CD4-positive, alpha-beta T cell (primary cell): ENCODE data around the gene KRABD2.
"Not testable (repeated sequence)": the region's sequence is repeated elsewhere in the genome, so short reads cannot be mapped to it uniquely, and the experiment has no call there.

Experiments used
- ATAC-seq: fragments of 200-7000 bp; cut with Tn5 transposase; one replicate; pipeline ENCODE4 v1.10.0; 2022; ENCODE audit warnings: mild to moderate bottlenecking; ENCODE audit not compliant: poor library complexity
- CTCF ChIA-PET: fragments of 350-600 bp; sonication (Branson Sonifier 250); formaldehyde crosslinking; loops from one replicate; lab custom pipeline; 2021; ENCODE audit warnings: antibody characterized with exemption, inconsistent platforms; lab: Charles Lee
- POLR2A ChIA-PET: fragments of 350-600 bp; sonication (Branson Sonifier 250); formaldehyde crosslinking; loops from one replicate; lab custom pipeline; 2021; ENCODE audit warnings: antibody characterized with exemption, inconsistent platforms; lab: Charles Lee
- DNase-seq, 14 experiments: peaks; one replicate each; pipeline ENCODE4 v3.0.0-alpha.2; 2013 to 2020; ENCODE audit warnings: mixed read lengths in 2 of 14
- H3K27ac ChIP-seq, 2 donors: one replicate each; pipeline versions ENCODE4 v1.5.1 to v1.7.0; 2013; ENCODE audit warnings: low read length in 2 of 2, low read depth in 1 of 2, mild to moderate bottlenecking in 1 of 2
- H3K27me3 ChIP-seq, 2 experiments: 1 replicate in 1 of 2; 2 replicates in 1 of 2; pipeline versions ENCODE4 v1.6.1 to v1.7.0; 2013; ENCODE audit warnings: low read length in 2 of 2, control low read depth in 1 of 2, mild to moderate bottlenecking in 1 of 2, moderate library complexity in 1 of 2; ENCODE audit not compliant: insufficient read depth in 2 of 2, control insufficient read depth in 1 of 2
- H3K36me3 ChIP-seq: one replicate; pipeline ENCODE4 v1.6.1; 2013; ENCODE audit warnings: low read length, control low read depth; ENCODE audit not compliant: insufficient read depth
- H3K4me1 ChIP-seq: one replicate; pipeline ENCODE4 v1.6.1; 2013; ENCODE audit warnings: low read length, control low read depth; ENCODE audit not compliant: insufficient read depth
- H3K4me3 ChIP-seq: one replicate; pipeline ENCODE4 v1.5.1; 2013; ENCODE audit warnings: mild to moderate bottlenecking, low read length, moderate library complexity
- H3K9me3 ChIP-seq, 2 experiments: 1 replicate in 1 of 2; 2 replicates in 1 of 2; pipeline versions ENCODE4 v1.6.1 to v1.7.0; 2013; ENCODE audit warnings: low read length in 2 of 2, mild to moderate bottlenecking in 2 of 2, control low read depth in 1 of 2, moderate library complexity in 1 of 2; ENCODE audit not compliant: control insufficient read depth in 1 of 2, insufficient read depth in 1 of 2
- H3K27ac Mint-ChIP-seq: one replicate; pipeline ENCODE4 v1.8.0; 2020; ENCODE audit warnings: mixed read lengths
- H3K27me3 Mint-ChIP-seq: one replicate; pipeline ENCODE4 v1.8.0; 2021; ENCODE audit warnings: mixed read lengths
- H3K36me3 Mint-ChIP-seq: one replicate; pipeline ENCODE4 v1.8.0; 2021; ENCODE audit warnings: low read depth, mixed read lengths
- H3K4me1 Mint-ChIP-seq: one replicate; pipeline ENCODE4 v1.8.0; 2021; ENCODE audit warnings: low read depth, mixed read lengths
- H3K4me3 Mint-ChIP-seq: one replicate; pipeline ENCODE4 v1.8.0; 2020; ENCODE audit warnings: mild to moderate bottlenecking, mixed read lengths
- H3K9me3 Mint-ChIP-seq: one replicate; pipeline ENCODE4 v1.8.0; 2020; ENCODE audit warnings: mixed read lengths
- intact Hi-C, 2 experiments: fragments of 100-400 bp; cut with DNase I in 1 of 2; cut with micrococcal nuclease in 1 of 2; formaldehyde crosslinking; loops; one replicate each; pipeline versions ENCODE4 v1.15.1 to v1.9.0; 2023 to 2025; cut with DNase I, micrococcal nuclease
- TF ChIP-seq, protein P1 (sequence below): fragments of 200-600 bp; IDR thresholded peaks from one replicate; pipeline ENCODE4 v1.8.0; 2022; ENCODE audit warnings: antibody characterized with exemption, mild to moderate bottlenecking

The KRABD2 gene

DNA sequence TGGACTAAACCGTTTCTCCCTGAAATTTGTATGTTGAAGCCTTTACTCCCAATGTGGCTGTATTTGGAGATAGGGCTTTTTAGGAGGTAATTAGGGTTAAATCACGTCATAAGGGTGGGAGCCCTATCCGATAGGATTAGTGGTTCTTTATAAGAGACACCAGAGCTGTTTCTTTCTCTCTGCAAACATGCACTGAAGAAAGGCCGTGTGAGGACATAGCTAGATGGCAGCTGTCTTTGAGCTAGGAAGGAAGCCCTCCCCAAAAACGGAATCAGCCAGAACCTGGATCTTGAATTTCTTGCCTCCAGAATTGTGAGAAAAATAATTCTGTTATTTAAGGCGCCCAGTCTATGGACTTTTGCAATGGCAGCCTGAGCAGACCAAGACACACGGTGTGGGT, 22.8 kb downstream of the KRABD2 start:
- intact Hi-C loops, result no loop called here
- no peaks in the 10 kb centered on the region for H3K36me3 ChIP-seq
- Mint-ChIP-seq H3K36me3 (no peaks in the 10 kb centered on the region), H3K4me3 (no peak overlapping the region), H3K4me1 (no peaks in the 10 kb centered on the region), H3K27me3 (peaks cover 5% of the 10 kb centered on the region), H3K9me3 (no peaks in the 10 kb centered on the region), H3K27ac (no peak overlapping the region)
- ATAC-seq (no peak), DNase-seq (no peak)
- no peak overlapping the region for H3K27ac ChIP-seq
- H3K4me3 ChIP-seq, result no peak overlapping the region
- H3K9me3 ChIP-seq, result no peaks in the 10 kb centered on the region
- ChIA-PET CTCF (no interaction called here), POLR2A (no interaction called here)
- H3K27me3 ChIP-seq, result no peaks in the 10 kb centered on the region
- H3K4me1 ChIP-seq, result no peaks in the 10 kb centered on the region
- TF ChIP-seq, protein P1, sequence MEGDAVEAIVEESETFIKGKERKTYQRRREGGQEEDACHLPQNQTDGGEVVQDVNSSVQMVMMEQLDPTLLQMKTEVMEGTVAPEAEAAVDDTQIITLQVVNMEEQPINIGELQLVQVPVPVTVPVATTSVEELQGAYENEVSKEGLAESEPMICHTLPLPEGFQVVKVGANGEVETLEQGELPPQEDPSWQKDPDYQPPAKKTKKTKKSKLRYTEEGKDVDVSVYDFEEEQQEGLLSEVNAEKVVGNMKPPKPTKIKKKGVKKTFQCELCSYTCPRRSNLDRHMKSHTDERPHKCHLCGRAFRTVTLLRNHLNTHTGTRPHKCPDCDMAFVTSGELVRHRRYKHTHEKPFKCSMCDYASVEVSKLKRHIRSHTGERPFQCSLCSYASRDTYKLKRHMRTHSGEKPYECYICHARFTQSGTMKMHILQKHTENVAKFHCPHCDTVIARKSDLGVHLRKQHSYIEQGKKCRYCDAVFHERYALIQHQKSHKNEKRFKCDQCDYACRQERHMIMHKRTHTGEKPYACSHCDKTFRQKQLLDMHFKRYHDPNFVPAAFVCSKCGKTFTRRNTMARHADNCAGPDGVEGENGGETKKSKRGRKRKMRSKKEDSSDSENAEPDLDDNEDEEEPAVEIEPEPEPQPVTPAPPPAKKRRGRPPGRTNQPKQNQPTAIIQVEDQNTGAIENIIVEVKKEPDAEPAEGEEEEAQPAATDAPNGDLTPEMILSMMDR, result no peak

DNA sequence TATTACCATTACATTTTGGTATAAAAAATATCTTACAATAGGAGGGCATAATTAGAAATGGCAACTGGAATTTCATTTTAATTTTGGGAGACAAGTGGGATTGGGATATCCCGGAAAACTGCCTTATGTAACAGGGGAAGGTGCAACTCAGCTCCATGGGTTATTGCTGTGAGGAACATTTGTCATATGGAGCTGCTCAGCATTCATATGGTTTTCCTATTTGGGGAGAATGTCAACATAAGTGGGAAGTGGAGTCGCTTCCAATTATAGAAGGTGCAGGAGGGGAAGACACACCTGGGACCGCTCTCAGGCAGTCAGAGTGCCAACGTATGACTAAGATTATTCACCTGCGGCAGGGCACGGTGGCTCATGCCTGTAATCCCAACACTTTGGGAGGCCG, 26.2 kb downstream of the KRABD2 start:
- H3K27ac ChIP-seq, result no peak overlapping the region
- H3K9me3 ChIP-seq, result no peaks in the 10 kb centered on the region
- Mint-ChIP-seq H3K36me3 (no peaks in the 10 kb centered on the region), H3K4me1 (no peaks in the 10 kb centered on the region), H3K4me3 (no peak overlapping the region), H3K9me3 (no peaks in the 10 kb centered on the region), H3K27ac (no peak overlapping the region), H3K27me3 (peaks cover 27% of the 10 kb centered on the region)
- no peaks in the 10 kb centered on the region for H3K36me3 ChIP-seq
- CTCF ChIA-PET, result no interaction called here
- intact Hi-C loops, result no loop called here
- no peaks in the 10 kb centered on the region for H3K4me1 ChIP-seq
- TF ChIP-seq, protein P1, result no peak
- H3K27me3 ChIP-seq, result peaks cover 0 to 10% of the 10 kb centered on the region in 2 experiments
- no peak for ATAC-seq
- no peak overlapping the region for H3K4me3 ChIP-seq
- POLR2A ChIA-PET, result no interaction called here
- DNase-seq, result no peak

DNA sequence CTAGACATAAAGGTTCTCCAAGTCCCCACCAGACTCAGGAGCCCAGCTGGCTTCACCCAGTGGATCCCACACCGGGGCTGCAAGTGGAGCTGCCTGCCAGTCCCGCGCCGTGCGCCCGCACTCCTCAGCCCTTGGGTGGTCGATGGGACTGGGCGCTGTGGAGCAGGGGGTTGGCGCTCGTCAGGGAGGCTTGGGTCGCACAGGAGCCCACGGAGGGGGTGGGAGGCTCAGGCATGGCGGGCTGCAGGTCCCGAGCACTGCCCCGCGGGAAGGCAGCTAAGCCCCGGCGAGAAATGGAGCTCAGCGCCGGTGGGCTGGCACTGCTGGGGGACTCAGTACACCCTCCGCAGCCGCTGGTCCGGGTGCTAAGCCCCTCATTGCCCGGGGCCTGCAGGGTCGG, 29.5 kb downstream of the KRABD2 start:
- DNase-seq, H3K4me1 Mint-ChIP-seq, intact Hi-C loops, H3K27ac Mint-ChIP-seq, H3K9me3 ChIP-seq, H3K36me3 Mint-ChIP-seq, H3K27ac ChIP-seq, ATAC-seq, H3K4me3 ChIP-seq, H3K4me3 Mint-ChIP-seq, H3K36me3 ChIP-seq, H3K9me3 Mint-ChIP-seq, CTCF ChIA-PET, H3K27me3 ChIP-seq, H3K4me1 ChIP-seq: not testable (repeated sequence)
- POLR2A ChIA-PET, result interaction anchor here (0.7 kb wide), 1 partner anchor 28 kb away, joined by 3 read pairs; no protein-coding TSS in a partner anchor
- peaks cover 27% of the 10 kb centered on the region for H3K27me3 Mint-ChIP-seq

DNA sequence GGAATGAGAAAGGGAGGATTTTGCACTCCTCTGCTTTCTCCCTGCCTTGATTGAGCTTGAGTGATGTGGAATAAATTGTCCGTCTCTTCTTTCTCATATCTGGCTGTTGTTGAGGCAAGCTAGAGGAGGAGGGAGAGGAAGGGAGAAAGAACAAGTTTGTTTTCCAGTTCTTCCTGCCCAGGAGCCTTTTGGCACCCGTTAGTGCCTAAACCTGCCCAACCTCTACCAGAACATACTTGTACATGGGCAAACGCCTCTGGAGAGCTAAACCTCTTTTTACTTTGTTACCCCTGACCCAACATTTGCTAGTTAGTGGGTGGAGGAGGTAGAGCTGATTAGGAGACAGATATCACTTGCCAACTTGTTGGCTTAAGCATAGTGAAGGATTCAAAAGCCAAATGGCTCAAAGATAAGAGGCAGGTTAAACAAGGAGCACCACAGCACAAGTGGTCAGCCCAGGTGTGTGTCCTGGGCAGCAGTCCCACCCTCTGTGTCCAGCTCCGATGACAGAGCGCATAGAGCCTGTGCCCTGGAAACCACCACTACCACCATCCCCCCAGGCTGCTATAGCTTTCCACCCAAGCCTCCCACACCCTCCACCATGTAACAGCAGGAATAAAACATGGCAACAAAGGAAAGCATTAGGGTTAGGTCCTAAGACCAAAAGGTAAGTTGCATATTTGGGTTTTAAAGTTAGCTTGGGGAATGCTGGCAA, 30.4 kb downstream of the KRABD2 start:
- Mint-ChIP-seq H3K27ac (no peak overlapping the region), H3K36me3 (no peaks in the 10 kb centered on the region), H3K27me3 (peaks cover 27% of the 10 kb centered on the region), H3K4me1 (no peaks in the 10 kb centered on the region), H3K9me3 (no peaks in the 10 kb centered on the region), H3K4me3 (no peak overlapping the region)
- POLR2A ChIA-PET, result interaction anchor here (0.7 kb wide), 1 partner anchor 29 kb away, joined by 3 read pairs; no protein-coding TSS in a partner anchor
- DNase-seq, result no peak
- no peaks in the 10 kb centered on the region for H3K9me3 ChIP-seq
- CTCF ChIA-PET, result no interaction called here
- no peak overlapping the region for H3K27ac ChIP-seq
- no peaks in the 10 kb centered on the region for H3K4me1 ChIP-seq
- peaks cover 0 to 10% of the 10 kb centered on the region in 2 experiments for H3K27me3 ChIP-seq
- TF ChIP-seq, protein P1, result no peak
- ATAC-seq, result no peak
- H3K4me3 ChIP-seq, result no peak overlapping the region
- intact Hi-C loops, result no loop called here
- H3K36me3 ChIP-seq, result no peaks in the 10 kb centered on the region
